Transverse colon (tissue), 4 donors: ENCODE measurements around the gene LINGO3. TPM values are rescaled to one million over a fixed set of nuclear protein-coding genes. Genes with fewer than 3 reads are reported as not detected.

Experiments used
- DNase-seq: peaks from one replicate; pipeline ENCODE4 v3.0.0-alpha.2; 2019
- H3K27ac ChIP-seq, 4 donors: fragments of 200-600 bp; sonication (generic); 2 replicates each; pipeline ENCODE4 v1.5.1; 2016 to 2018; ENCODE audit warnings: inconsistent platforms in 4 of 4
- H3K27me3 ChIP-seq: fragments of 200-600 bp; sonication (generic); 2 replicates; pipeline ENCODE4 v1.5.1; 2017; ENCODE audit warnings: inconsistent platforms
- H3K36me3 ChIP-seq, 4 donors: fragments of 200-600 bp; sonication (generic); 2 replicates each; pipeline ENCODE4 v1.5.1; 2017 to 2019; ENCODE audit warnings: inconsistent platforms in 4 of 4
- H3K4me1 ChIP-seq, 4 donors: fragments of 200-600 bp; sonication (generic); 2 replicates each; pipeline ENCODE4 v1.5.1; 2017 to 2020; ENCODE audit warnings: inconsistent platforms in 4 of 4
- H3K4me3 ChIP-seq, 4 donors: fragments of 200-600 bp; sonication (generic); 1 replicate in 1 of 4; 2 replicates in 3 of 4; pipeline versions ENCODE4 v1.5.1 to v1.6.1; 2017 to 2019; ENCODE audit warnings: inconsistent platforms in 4 of 4
- H3K9me3 ChIP-seq, 2 donors: fragments of 200-600 bp; sonication (generic); 2 replicates each; pipeline ENCODE4 v1.5.1; 2017 to 2019; ENCODE audit warnings: inconsistent platforms in 2 of 2
- CTCF ChIP-seq, 5 experiments: fragments of 200-600 bp in 3 of 5; fragments of 450-650 bp in 2 of 5; sonication (generic) in 3 of 5; IDR thresholded peaks; 1 replicate in 2 of 5; 2 replicates in 3 of 5; pipeline ENCODE4 v1.5.1; 2016 to 2017; ENCODE audit warnings: antibody characterized with exemption in 5 of 5, inconsistent platforms in 3 of 5, mild to moderate bottlenecking in 2 of 5, moderate library complexity in 1 of 5
- EP300 ChIP-seq: sonication (generic); formaldehyde crosslinking; IDR thresholded peaks from one replicate; pipeline ENCODE4 v1.6.1; 2017; ENCODE audit warnings: antibody characterized with exemption, low read depth
- POLR2A ChIP-seq: fragments of 450-650 bp; IDR thresholded peaks from one replicate; pipeline ENCODE4 v1.6.1; 2016; ENCODE audit warnings: antibody characterized with exemption, mild to moderate bottlenecking, moderate library complexity
- POLR2AphosphoS5 ChIP-seq, 3 donors: sonication (generic); formaldehyde crosslinking; IDR thresholded peaks; one replicate each; pipeline ENCODE4 v1.6.1; 2016; ENCODE audit warnings: antibody characterized with exemption in 3 of 3
- WGBS, 2 donors: methylation state at CpG; one replicate each; pipeline ENCODE4 v1.1.5; 2018; ENCODE audit warnings: low coverage in 1 of 2; 5-methylcytosine and 5-hydroxymethylcytosine counted together
- in situ Hi-C, 4 donors: fragments of 200-750 bp; cut with MboI; loops; one replicate each; pipeline versions ENCODE4 v1.15.0 to v1.15.1; 2017; ENCODE audit warnings: low sequenced_read_pairs in 3 of 4, low pct_ligation_motif_present in 1 of 4, low pct_unique_long_range_greater_than_20kb in 1 of 4
- intact Hi-C: fragments of 100-400 bp; cut with DNase I; formaldehyde crosslinking; loops from one replicate; pipeline ENCODE4 v1.15.1; 2023; ENCODE audit warnings: low total_unique reads
- total RNA-seq, 4 donors: library from RNA; depleted of rRNA; stranded (reverse); fragments of >200 nt; gene quantifications; one replicate each; pipeline ENCODE4 v1.1.0, GENCODE V29; 2016

Gene LINGO3
- total RNA-seq, 4 donors from 2014 or later, result 0.27 to 1.5 (median 0.64) TPM; not detected in 1

DNA sequence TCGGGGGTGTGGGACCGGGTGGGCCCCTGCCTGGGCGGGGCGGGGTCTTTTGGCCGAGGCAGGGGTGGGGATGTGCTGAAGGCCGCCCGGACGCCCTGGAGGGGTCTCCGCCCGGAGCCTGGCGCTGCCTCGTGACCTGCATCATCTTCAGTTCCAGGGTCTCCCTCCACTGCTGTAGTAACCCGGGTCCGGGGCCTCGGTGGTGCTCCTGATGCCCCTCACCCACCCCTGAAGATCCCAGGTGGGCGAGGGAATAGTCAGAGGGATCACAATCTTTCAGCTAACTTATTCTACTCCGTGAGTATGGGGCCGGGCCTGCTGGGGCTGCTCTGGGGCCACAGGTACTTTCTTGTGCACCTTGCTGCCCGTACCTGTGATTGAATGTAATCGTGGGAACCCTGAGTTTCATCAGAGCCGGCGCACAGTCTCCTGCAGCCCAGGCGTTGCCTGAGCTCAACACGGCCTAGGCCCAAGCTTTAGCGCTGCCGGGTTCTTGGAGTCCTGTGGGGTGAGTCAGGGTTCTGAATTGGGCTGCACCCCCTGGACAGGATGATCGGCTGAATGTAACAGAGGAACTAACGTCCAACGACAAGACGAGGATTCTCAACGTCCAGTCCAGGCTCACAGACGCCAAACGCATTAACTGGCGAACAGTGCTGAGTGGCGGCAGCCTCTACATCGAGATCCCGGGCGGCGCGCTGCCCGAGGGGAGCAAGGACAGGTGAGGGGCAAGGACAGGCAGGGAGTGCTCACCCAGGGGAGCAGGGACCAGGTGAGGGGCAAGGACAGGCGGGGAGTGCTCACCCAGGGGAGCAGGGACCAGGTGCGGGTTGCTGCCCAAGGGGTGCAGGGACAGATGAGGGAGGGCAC is 36.5 kb downstream of the LINGO3 start:
- H3K4me1 ChIP-seq, result peaks cover 45 to 71% (median 63%) of the 10 kb centered on the region in 4 donors
- no peaks in the 10 kb centered on the region for H3K9me3 ChIP-seq
- peaks cover 0 to 12% (median 5%) of the 10 kb centered on the region in 4 donors for H3K36me3 ChIP-seq
- H3K27me3 ChIP-seq, result no peaks in the 10 kb centered on the region
- H3K27ac ChIP-seq, result peak overlapping the region; percentile 97 to 99 (median 99)
- H3K4me3 ChIP-seq, result peak overlapping the region; percentile 92 to 100 (median 96)
- no peak for TF ChIP-seq POLR2A
- peak in 1 of 3 donors; percentile 46 for TF ChIP-seq POLR2AphosphoS5 (IDR thresholded peaks at IDR 0.05)
- no peak for TF ChIP-seq EP300
- TF ChIP-seq CTCF (IDR thresholded peaks at IDR 0.05), result no peak
- in situ Hi-C loops, result loop anchor here in 1 of 4 donors (25.0 kb wide), 1 partner anchor 109 kb away; the partner anchor contains the start of genes AP3D1 and DOT1L
- 30 to 66% methylated on average over 8 to 38 of the region's 43 CpGs for WGBS, 2 donors
- intact Hi-C loops, result loop anchor here (2.0 to 5.0 kb wide), 2 partner anchors 35 to 109 kb away; partner anchors contain the start of genes DOT1L, PLEKHJ1 and SF3A2
- DNase-seq, result peak; percentile 37

GRCh38 chr19:2270423-2271233 is 37.3 kb downstream of the LINGO3 start:
- DNase-seq, result peak; percentile 83
- H3K27me3 ChIP-seq, result no peaks in the 10 kb centered on the region
- WGBS, 2 donors, result 0% methylated on average over 32 of the region's 88 CpGs; no CpG with 5 or more reads in 1 of the 2 donors
- in situ Hi-C loops, result loop anchor here in 1 of 4 donors (25.0 kb wide), 1 partner anchor 108 kb away; the partner anchor contains the start of genes AP3D1 and DOT1L
- H3K9me3 ChIP-seq, result no peaks in the 10 kb centered on the region
- H3K27ac ChIP-seq, result peak overlapping the region; percentile 97 to 99 (median 99)
- peaks cover 0 to 12% (median 5%) of the 10 kb centered on the region in 4 donors for H3K36me3 ChIP-seq
- peaks cover 43 to 66% (median 58%) of the 10 kb centered on the region in 4 donors for H3K4me1 ChIP-seq
- H3K4me3 ChIP-seq, result peak overlapping the region; percentile 92 to 100 (median 96)
- peak; percentile 77 to 93 (median 89) for TF ChIP-seq POLR2AphosphoS5 (IDR thresholded peaks at IDR 0.05)
- TF ChIP-seq POLR2A, result peak; percentile 81
- TF ChIP-seq CTCF (IDR thresholded peaks at IDR 0.05), result no peak
- intact Hi-C loops, result loop anchor here (5.0 kb wide), 1 partner anchor 108 kb away; the partner anchor contains the start of gene DOT1L

GRCh38 chr19:2270157-2270422 is 37.9 kb downstream of the LINGO3 start:
- peak overlapping the region; percentile 97 to 99 (median 99) for H3K27ac ChIP-seq
- H3K4me1 ChIP-seq, result peaks cover 38 to 60% (median 53%) of the 10 kb centered on the region in 4 donors
- DNase-seq, result peak; percentile 54
- no peaks in the 10 kb centered on the region for H3K27me3 ChIP-seq
- no peak for TF ChIP-seq POLR2AphosphoS5 (IDR thresholded peaks at IDR 0.05)
- TF ChIP-seq EP300, result no peak
- no peak for TF ChIP-seq POLR2A
- no peak for TF ChIP-seq CTCF (IDR thresholded peaks at IDR 0.05)
- no peaks in the 10 kb centered on the region for H3K9me3 ChIP-seq
- in situ Hi-C loops, result loop anchor here in 1 of 4 donors (25.0 kb wide), 1 partner anchor 108 kb away; the partner anchor contains the start of genes AP3D1 and DOT1L
- intact Hi-C loops, result loop anchor here (5.0 kb wide), 1 partner anchor 108 kb away; the partner anchor contains the start of gene DOT1L
- H3K36me3 ChIP-seq, result peaks cover 0 to 12% (median 5%) of the 10 kb centered on the region in 4 donors
- peak overlapping the region; percentile 92 to 100 (median 96) for H3K4me3 ChIP-seq
- WGBS, 2 donors, result 1% methylated on average over 18 of the region's 30 CpGs; no CpG with 5 or more reads in 1 of the 2 donors
